HG03039 (cell line): ENCODE measurements around the gene ZNF407.
"Not testable (repeated sequence)": the region's sequence is repeated elsewhere in the genome, so short reads cannot be mapped to it uniquely, and the experiment has no call there.

ENCODE experiments used
- ATAC-seq: cut with Tn5 transposase; IDR thresholded peaks from one replicate; pipeline ENCODE4 v1.9.1; 2021; ENCODE audit warnings: mild to moderate bottlenecking, moderate library complexity; ENCODE audit not compliant: unreplicated experiment

ZNF407 gene

DNA sequence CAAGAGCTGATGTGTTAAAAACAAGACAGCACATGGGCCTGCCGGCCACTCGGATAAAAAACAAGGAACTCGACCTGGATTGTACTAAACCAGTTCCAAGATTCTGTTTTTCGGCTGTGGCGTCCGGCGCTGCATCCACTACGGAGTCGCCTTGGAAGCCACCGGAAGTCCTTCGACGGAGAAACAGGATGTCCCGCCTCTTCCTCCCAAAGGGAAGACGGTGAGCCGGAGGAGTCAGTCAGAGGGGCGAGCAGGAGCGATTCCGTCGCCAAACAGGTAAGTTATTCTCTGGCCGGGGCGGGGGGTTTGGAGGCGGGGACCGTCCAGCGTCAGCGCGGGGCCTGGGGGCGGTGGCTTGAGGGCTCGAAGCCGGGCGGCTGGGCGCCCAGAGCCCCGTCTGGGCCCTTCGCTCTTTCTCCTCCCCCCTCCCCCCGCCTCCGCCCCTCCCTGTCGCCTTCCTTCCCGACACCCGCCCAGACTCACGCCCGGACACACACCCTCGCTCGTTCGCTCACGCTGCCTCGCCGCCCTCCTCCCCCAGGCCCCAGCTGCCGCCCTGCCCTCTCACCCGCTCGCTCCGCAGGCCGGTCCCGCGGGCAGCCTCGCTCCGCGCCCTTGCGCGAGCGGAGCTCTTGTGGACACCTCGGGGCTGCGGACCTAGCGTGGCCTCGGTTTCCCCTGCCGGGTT lies at the start of gene ZNF407:
Gene ZNF407 (plus strand): TSS at position 209 of the 688 bp plus-strand sequence. CDS start 33,150 bp downstream, outside the sequence.
- peak; percentile 66 for ATAC-seq

DNA sequence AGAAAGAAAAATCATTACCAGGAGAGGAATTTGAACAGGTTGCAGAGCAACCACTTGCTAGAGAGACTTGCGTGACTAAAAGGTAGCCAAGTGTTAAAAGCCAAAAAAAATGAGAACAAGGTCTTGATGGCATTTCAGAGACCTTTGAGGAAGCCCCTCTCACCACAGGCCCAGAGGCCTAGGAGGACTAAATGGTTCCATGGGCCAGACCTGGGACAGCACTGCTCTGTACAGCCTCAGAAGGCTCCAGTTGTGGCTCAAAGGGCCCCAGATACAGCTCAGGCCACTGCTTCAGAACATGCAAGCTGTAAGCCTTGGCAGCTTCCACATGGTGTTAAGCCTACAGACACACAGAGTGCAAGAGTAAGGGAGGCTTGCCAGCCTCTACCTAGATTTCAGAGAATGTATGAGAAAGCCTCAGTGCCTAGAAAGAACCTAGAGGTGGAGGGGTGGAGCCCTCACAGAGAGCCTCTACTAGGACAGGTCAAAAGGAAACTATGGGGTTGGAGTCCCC lies 48.0 kb upstream of the ZNF407 start:
- no peak for ATAC-seq

- no peak for ATAC-seq
These were observed 46.8 kb upstream of the ZNF407 start for GRCh38 chr18:74550886-74551285.

DNA sequence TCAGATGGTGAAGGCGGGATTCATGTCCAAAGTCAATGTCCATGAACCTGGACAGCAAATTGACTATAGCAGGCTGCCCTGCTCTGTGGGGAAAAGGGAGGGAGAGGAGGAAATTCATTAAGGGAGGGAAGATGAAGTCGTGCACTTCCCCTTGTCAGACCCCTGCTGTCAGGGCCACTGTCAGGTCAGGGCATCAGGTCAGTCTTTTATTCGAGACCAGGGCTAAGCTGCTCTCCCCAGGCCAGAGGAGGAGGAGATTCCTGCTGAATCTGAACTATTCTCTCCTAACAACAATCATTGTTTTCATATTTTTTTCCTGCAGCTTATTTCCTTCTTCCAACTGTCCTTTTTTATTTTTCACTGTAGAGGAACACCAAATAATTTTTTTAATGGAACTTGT lies 46.2 kb upstream of the ZNF407 start:
- ATAC-seq, result no peak

DNA sequence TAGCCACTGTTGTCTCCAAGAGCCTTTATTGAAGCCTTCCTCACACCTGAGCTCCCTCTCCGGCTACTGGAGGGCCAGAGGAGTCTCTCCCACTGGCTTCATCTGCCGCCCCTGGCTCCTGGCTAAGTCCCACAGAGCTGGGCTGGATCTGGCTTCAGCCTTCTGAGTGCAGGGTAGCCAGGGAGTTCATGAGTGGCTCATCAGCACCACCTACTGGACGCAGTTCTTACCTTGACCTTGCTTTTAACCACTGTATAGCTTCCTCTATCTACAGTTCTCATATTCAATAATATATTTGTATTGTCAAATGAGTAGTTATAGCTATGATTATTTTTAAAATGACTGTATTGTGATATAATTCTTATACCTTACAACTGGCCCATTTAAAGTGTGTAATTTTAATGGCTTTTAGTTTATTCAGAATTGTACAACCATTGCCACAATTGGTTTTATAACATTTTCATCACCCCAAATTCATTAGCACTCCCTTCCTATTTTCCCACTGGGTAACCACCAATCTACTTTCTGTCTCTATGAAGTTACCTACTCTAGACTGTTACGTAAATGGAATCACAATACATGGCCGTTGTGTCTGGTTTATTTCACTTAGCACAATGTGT lies 45.6 kb upstream of the ZNF407 start:
- ATAC-seq, result peak; percentile 95

- ATAC-seq, result no peak
These were observed 41.5 kb upstream of the ZNF407 start for GRCh38 chr18:74556126-74556525.

GRCh38 chr18:74558096-74558495 lies 39.6 kb upstream of the ZNF407 start:
- no peak for ATAC-seq

DNA sequence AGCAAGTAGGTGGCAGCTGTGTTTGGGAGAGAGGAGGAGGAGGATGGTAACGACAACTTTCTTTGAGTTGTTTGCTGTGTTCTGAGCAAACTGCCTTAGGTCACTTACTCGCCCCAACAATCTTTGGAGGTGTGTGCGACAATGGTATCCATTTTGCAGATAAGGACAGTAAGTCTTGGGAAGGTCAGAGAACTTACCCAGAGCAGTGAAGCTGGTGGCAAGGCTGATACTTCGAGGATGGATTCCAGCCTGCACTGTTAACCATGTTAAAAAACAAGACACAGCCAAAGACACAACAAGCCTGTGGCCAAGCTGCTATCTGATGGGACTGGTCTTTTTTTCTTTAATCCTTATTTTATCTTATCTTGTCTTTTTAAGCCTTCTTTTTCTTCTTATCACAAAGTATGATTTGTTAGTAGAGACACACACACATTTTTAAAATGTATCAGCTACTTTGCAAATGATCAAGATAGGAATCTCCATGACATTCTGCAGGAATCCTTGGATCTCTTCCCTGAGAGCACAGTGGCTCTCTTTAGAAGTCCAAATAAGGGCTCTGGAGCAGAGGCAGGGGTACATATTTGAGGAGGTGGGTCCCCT lies 35.4 kb upstream of the ZNF407 start:
- no peak for ATAC-seq

GRCh38 chr18:74562775-74563174 lies 34.9 kb upstream of the ZNF407 start:
- ATAC-seq, result no peak

- ATAC-seq, result no peak
These were observed 33.7 kb upstream of the ZNF407 start for GRCh38 chr18:74563999-74564398.

GRCh38 chr18:74565164-74565563 lies 32.5 kb upstream of the ZNF407 start:
- ATAC-seq, result not testable (repeated sequence)

GRCh38 chr18:74565993-74566392 lies 31.7 kb upstream of the ZNF407 start:
- not testable (repeated sequence) for ATAC-seq

GRCh38 chr18:74567822-74568221 lies 29.8 kb upstream of the ZNF407 start:
- no peak for ATAC-seq

DNA sequence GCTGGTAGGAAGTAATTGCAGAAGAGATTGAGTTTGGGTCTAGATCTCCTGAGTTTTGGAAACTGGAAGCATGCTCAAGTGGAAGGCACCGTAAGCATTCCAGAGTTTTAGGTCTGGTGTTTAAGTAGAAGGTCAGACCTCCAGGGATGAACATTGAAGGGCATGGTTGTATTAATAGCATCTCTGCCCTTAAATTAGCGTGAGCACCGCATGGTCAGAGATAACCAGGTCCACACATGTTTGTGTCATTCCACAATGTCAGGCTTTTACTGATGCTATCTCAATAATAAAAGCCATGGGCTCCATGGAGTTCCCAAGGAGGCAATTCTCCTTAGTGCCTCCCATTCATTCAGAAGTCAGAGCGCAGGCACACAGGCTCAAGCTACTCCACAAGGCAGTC lies 28.3 kb upstream of the ZNF407 start:
- ATAC-seq, result no peak

- ATAC-seq, result no peak
These were observed 27.4 kb upstream of the ZNF407 start for GRCh38 chr18:74570266-74570665.

DNA sequence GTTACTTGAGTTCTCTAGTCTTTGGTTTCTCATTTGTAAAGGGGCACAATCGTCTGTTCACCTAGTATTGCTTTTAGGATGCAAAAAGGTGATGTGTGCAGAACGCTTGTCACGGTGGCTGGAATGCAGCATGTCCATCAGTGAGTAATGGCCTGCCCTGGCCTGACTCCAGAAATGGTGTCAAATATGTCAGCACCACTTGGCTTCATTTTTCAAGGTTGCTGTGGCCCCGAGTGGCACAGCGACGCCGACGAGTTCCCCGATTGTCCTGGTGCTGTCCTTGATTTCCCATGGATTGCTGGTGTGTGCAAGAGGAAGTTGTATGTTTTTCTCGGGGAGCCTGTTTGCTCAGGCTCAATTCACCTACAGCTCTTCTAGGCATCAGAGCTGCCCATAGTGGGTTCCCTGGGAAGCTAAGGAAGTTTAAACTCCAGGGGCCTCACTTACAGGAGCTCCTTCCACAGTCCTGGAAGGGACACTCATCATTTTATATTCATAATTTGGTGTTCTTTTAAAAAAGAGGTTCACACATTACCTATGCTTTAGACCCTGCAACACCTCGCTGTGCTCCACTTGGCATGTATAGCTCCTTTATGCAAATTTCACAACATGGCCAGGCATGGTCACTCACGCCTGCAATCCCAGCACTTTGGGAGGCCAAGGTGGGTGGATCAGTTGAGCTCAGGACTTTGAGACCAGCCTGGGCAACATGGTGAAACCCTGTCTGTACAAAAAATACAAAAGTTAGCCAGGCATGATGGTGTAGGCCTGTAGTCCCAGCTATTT lies 25.6 kb upstream of the ZNF407 start:
- no peak for ATAC-seq

DNA sequence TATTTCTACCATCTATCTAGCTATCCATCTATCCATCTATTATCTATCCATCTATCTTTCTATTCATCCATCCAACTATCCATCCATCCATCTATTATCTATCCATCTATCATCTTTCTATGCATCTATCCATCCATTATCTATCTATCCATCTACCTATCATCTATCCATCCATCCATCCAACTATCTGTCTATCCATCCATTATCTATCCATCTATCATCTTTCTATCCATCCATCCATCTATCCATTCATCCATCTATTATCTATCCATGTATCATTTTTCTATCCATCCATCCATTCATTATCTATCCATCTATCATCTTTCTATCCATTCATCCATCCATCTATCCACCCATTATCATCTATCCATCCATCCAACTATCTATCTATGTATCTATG lies 24.6 kb upstream of the ZNF407 start:
- ATAC-seq, result no peak

DNA sequence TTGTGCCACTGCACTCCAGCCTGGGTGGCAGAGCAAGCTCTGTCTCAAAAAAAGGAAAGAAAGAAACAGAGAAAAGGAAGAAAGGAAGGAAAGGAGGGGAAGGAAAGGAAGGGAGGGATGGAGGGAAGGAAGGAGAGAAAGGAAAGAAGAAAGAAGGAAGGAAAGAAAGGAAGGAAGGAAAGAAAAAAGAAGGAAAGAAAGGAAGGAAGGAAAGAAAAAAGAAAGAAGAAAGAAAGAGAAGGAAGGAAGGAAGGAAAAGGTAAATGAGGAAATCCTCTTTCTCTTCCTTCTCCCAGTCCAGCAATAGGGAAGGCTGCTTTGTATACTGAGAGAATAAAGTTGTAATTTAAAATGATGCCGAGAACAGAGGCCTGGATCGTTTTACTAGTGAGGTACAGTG lies 22.8 kb upstream of the ZNF407 start:
- no peak for ATAC-seq

DNA sequence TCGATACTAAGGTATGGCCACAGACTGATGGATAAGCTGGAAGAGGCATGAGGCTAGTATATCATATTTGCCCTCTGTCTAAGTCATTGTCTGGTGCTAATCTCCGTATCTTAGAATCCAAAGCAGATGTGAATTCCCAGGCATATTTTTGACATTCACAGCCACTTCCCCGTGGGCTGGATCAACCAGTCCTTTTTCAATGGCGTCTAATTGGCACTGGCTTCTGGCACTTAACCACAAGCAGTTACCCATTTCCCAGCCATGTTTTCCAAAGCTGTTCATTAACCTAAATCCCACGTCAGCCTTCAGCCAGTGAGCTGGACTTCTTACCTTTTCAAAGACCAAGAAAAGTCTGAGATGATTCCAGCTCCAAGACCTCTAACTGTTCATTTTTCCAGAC lies 20.7 kb upstream of the ZNF407 start:
- no peak for ATAC-seq

DNA sequence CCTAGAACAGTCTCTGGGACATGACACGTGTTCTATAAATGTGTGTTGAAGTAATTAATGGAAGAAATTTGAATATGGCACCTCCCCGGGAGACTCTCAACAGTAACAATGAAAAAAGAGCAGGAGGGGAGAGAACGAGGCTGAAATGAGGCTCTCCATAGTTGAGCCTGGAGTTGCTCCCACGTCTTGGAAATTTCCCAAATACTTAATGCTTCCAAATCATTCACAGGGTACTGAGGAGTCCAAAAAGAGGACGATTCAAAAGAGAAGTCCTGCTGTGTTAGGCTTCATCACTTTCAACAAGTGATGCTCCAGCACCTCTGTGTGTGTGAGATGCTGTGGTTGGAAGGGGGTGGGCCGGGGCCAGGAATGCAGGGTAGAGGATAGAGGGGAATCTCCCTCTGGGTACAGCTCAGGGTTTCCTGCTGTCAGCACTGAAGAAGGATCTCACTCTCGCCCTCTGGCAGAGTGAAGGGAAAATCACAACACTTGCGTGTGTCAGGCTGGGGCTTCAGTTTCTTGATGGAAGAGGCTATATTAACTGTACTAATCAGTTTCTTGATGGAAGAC lies 18.1 kb upstream of the ZNF407 start:
- ATAC-seq, result no peak

DNA sequence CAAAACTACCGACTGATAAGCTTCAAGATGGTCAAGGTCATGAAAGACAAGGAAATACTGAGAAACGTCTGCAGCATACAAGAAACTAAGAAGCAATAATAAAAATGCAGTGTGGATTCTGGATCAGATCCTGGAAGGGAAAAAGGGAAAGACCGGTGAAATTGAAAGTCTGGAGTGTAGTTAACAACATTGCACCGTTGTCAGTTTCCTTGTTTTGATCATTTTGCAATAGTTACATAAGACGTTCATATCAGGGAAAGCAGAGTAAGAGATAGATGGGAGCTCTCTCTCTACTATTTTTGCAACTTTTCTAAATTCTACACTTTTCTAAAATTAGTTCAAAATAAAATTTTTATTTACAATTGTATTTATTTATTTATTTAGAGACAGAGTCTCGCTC lies 15.0 kb upstream of the ZNF407 start:
- no peak for ATAC-seq
